B cell (primary cell): ENCODE results near the gene EID1. TPM values are rescaled to one million over a fixed set of nuclear protein-coding genes. Genes with fewer than 3 reads are reported as not detected.

ENCODE experiments used
- ATAC-seq: fragments of 200-7000 bp; cut with Tn5 transposase; one replicate; pipeline ENCODE4 v1.10.0; 2021; ENCODE audit warnings: low read depth, mild to moderate bottlenecking, moderate number of reproducible peaks, moderate library complexity
- CTCF ChIA-PET: fragments of 350-600 bp; sonication (Branson Sonifier 250); formaldehyde crosslinking; loops from one replicate; lab custom pipeline; 2021; ENCODE audit warnings: antibody characterized with exemption, inconsistent platforms; lab: Charles Lee
- POLR2A ChIA-PET: fragments of 350-600 bp; sonication (Branson Sonifier 250); formaldehyde crosslinking; loops from one replicate; lab custom pipeline; 2021; ENCODE audit warnings: antibody characterized with exemption; lab: Charles Lee
- DNase-seq: peaks from one replicate; pipeline ENCODE4 v3.0.0; 2013
- H2AFZ ChIP-seq: 2 replicates; pipeline ENCODE4 v1.6.1; 2012; ENCODE audit warnings: mild to moderate bottlenecking, low read depth, low read length; ENCODE audit not compliant: insufficient read depth, poor library complexity, severe bottlenecking
- H3K27ac ChIP-seq, 2 donors: 1 replicate in 1 of 2; 2 replicates in 1 of 2; pipeline ENCODE4 v1.5.1; 2012 to 2013; ENCODE audit warnings: low read length in 2 of 2, mild to moderate bottlenecking in 2 of 2, moderate library complexity in 1 of 2
- H3K27me3 ChIP-seq, 4 experiments: fragments of 200-600 bp in 1 of 4; sonication (generic) in 1 of 4; replicated peaks in 1 of 4; 1 replicate in 2 of 4; 2 replicates in 2 of 4; pipeline versions ENCODE4 v1.6.1 to v1.7.0; 2013 to 2016; ENCODE audit warnings: low read length in 3 of 4, mild to moderate bottlenecking in 2 of 4, mixed read lengths in 1 of 4, moderate library complexity in 1 of 4; ENCODE audit not compliant: insufficient read depth in 4 of 4, control insufficient read depth in 3 of 4; ENCODE audit errors: control extremely low read depth in 1 of 4
- H3K36me3 ChIP-seq, 2 experiments: replicated peaks in 1 of 2; 1 replicate in 1 of 2; 2 replicates in 1 of 2; pipeline versions ENCODE4 v1.6.1 to v1.7.1; 2013; ENCODE audit warnings: low read length in 1 of 2; ENCODE audit not compliant: insufficient read depth in 2 of 2, control insufficient read depth in 1 of 2; ENCODE audit errors: control extremely low read depth in 1 of 2, extremely low read depth in 1 of 2
- H3K4me1 ChIP-seq, 2 donors: fragments of 200-600 bp in 1 of 2; sonication (generic) in 1 of 2; 1 replicate in 1 of 2; 2 replicates in 1 of 2; pipeline versions ENCODE4 v1.5.1 to v1.6.1; 2013 to 2017; ENCODE audit warnings: low read length in 2 of 2; ENCODE audit not compliant: control insufficient read depth in 2 of 2, insufficient read depth in 2 of 2
- H3K4me2 ChIP-seq: replicated peaks from 2 replicates; pipeline ENCODE3; 2012; ENCODE audit warnings: mild to moderate bottlenecking, low read depth, low read length; ENCODE audit not compliant: poor library complexity, severe bottlenecking
- H3K4me3 ChIP-seq, 5 experiments: fragments of 200-600 bp in 1 of 5; sonication (generic) in 1 of 5; 1 replicate in 3 of 5; 2 replicates in 2 of 5; pipeline versions ENCODE4 v1.5.1 to v1.7.0; 2011 to 2016; ENCODE audit warnings: low read length in 4 of 5, mild to moderate bottlenecking in 4 of 5, low read depth in 2 of 5, control low read depth in 1 of 5, moderate library complexity in 1 of 5; ENCODE audit not compliant: insufficient read depth in 1 of 5; ENCODE audit errors: control extremely low read depth in 1 of 5, extremely low read depth in 1 of 5
- H3K79me2 ChIP-seq: fragments of 200-600 bp; sonication (generic); one replicate; pipeline ENCODE4 v1.6.0; 2016; ENCODE audit warnings: low read length; ENCODE audit not compliant: control insufficient read depth, insufficient read depth
- H3K9ac ChIP-seq: fragments of 200-600 bp; sonication (generic); 2 replicates; pipeline ENCODE4 v1.6.1; 2017; ENCODE audit warnings: mild to moderate bottlenecking, low read length, moderate library complexity
- H3K9me3 ChIP-seq, 3 donors: one replicate each; pipeline versions ENCODE4 v1.6.1 to v1.7.1; 2013; ENCODE audit warnings: low read length in 2 of 3; ENCODE audit not compliant: control insufficient read depth in 2 of 3, insufficient read depth in 1 of 3; ENCODE audit errors: control extremely low read depth in 1 of 3
- H4K20me1 ChIP-seq: 2 replicates; pipeline ENCODE4 v1.6.0; 2012; ENCODE audit warnings: mild to moderate bottlenecking, low read length; ENCODE audit not compliant: insufficient read depth, control insufficient read depth, poor library complexity, severe bottlenecking
- H3K27ac Mint-ChIP-seq: one replicate; pipeline ENCODE4 v1.8.0; 2021; ENCODE audit warnings: mixed read lengths
- H3K27me3 Mint-ChIP-seq: one replicate; pipeline ENCODE4 v1.8.0; 2021; ENCODE audit warnings: mixed read lengths
- H3K4me1 Mint-ChIP-seq: one replicate; pipeline ENCODE4 v1.8.0; 2021; ENCODE audit warnings: mixed read lengths
- H3K4me3 Mint-ChIP-seq: one replicate; pipeline ENCODE4 v1.8.0; 2021; ENCODE audit warnings: mixed read lengths
- H3K9me3 Mint-ChIP-seq: one replicate; pipeline ENCODE4 v1.8.0; 2022; ENCODE audit warnings: mixed read lengths; ENCODE audit not compliant: insufficient read depth
- EZH2 ChIP-seq: IDR thresholded peaks from 2 replicates; pipeline ENCODE4 v1.6.1; 2012; ENCODE audit warnings: borderline replicate concordance, low read depth, mild to moderate bottlenecking, moderate library complexity, low read length; ENCODE audit not compliant: insufficient read depth, poor library complexity, severe bottlenecking
- WGBS: methylation state at CpG from one replicate; pipeline ENCODE4 v1.1.5; 2013; ENCODE audit warnings: missing lambda C conversion rate; ENCODE audit not compliant: insufficient coverage; 5-methylcytosine and 5-hydroxymethylcytosine counted together
- intact Hi-C: fragments of 100-400 bp; cut with micrococcal nuclease; formaldehyde crosslinking; loops from one replicate; pipeline ENCODE4 v1.10.0; 2022
- polyA plus RNA-seq: library from polyadenylated mRNA; depleted of rRNA; stranded (reverse); fragments of >200 nt; gene quantifications from 2 replicates; pipeline ENCODE4 v1.2.3, GENCODE V29; 2012
- total RNA-seq, 2 donors: library from RNA; stranded (reverse); fragments of 120-200 nt in 1 of 2; gene quantifications; 1 replicate in 1 of 2; 2 replicates in 1 of 2; pipeline versions ENCODE4 v1.2.3 to v1.2.4, GENCODE V29; 2013 to 2022
- TF ChIP-seq, protein P1 (sequence below): fragments of 200-600 bp; IDR thresholded peaks from one replicate; pipeline ENCODE4 v1.8.0; 2022; ENCODE audit warnings: antibody characterized with exemption, mild to moderate bottlenecking

The EID1 gene
- total and polyA plus RNA-seq, 2 donors (not counting 1 experiment from before 2014, with no cell fraction given), result 30.2 to 56.5 TPM

DNA sequence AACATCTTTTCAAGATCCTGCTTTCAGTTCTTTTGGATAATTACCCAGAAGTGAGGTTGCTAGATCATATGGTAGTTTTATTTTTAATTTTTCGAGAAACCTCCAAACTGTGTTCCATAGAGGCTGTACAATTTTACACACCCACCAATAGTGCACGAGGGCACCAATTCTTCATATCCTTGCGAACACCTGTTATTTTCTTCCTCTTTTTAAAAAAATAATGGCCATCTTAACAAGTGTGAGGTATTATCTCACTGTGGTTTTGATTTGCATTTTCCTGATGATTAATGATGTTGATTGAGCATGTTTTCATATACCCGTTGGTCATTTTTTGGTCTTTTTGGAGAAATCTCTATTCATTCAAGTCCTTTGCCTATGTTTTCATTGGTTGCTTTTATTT lies 49.5 kb upstream of the EID1 start:
- no peak overlapping the region for H3K4me3 Mint-ChIP-seq
- no peaks in the 10 kb centered on the region for H3K79me2 ChIP-seq

DNA sequence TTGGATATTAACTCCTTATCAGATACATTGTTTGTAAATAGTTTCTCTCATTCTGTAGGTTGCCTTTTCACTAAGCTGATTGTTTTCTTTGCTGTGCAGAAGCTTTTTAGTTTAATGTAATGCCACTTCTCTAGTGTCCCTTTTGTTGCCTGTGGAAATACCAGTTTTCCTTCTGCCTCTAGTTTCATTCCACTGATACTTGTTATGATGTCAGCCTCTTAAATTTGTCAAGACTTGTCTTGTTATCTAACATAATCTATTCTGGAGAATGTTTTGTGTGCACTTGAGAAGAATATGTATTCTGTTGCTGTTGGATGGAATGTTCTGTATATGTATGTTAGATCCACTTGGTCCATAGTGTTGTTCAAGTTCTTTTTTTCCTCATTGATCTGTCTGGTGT lies 49.0 kb upstream of the EID1 start:
- H3K4me1 Mint-ChIP-seq, result no peaks in the 10 kb centered on the region
- no peak for TF ChIP-seq EZH2
- TF ChIP-seq, protein P1, sequence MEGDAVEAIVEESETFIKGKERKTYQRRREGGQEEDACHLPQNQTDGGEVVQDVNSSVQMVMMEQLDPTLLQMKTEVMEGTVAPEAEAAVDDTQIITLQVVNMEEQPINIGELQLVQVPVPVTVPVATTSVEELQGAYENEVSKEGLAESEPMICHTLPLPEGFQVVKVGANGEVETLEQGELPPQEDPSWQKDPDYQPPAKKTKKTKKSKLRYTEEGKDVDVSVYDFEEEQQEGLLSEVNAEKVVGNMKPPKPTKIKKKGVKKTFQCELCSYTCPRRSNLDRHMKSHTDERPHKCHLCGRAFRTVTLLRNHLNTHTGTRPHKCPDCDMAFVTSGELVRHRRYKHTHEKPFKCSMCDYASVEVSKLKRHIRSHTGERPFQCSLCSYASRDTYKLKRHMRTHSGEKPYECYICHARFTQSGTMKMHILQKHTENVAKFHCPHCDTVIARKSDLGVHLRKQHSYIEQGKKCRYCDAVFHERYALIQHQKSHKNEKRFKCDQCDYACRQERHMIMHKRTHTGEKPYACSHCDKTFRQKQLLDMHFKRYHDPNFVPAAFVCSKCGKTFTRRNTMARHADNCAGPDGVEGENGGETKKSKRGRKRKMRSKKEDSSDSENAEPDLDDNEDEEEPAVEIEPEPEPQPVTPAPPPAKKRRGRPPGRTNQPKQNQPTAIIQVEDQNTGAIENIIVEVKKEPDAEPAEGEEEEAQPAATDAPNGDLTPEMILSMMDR, result no peak
- Histone ChIP-seq H2AFZ (no peak overlapping the region), H3K27me3 (no peaks in the 10 kb centered on the region), H4K20me1 (no peaks in the 10 kb centered on the region), H3K4me3 (no peak overlapping the region), H3K9me3 (peaks cover 0 to 13% (median 9%) of the 10 kb centered on the region in 3 donors), H3K4me1 (no peaks in the 10 kb centered on the region), H3K9ac (no peak overlapping the region), H3K4me2 (no peak overlapping the region), H3K27ac (no peak overlapping the region), H3K36me3 (no peaks in the 10 kb centered on the region), H3K79me2 (no peaks in the 10 kb centered on the region)
- peaks cover 16% of the 10 kb centered on the region for H3K27me3 Mint-ChIP-seq
- ChIA-PET POLR2A (no interaction called here), CTCF (no interaction called here)
- ATAC-seq, result no peak
- no peak for DNase-seq
- no peak overlapping the region for H3K27ac Mint-ChIP-seq
- peaks cover 6% of the 10 kb centered on the region for H3K9me3 Mint-ChIP-seq
- H3K4me3 Mint-ChIP-seq, result no peak overlapping the region
- intact Hi-C loops, result no loop called here

More for the DNA sequence above, 49.5 kb upstream of the EID1 start:
- Histone ChIP-seq H3K9me3 (peaks cover 0 to 11% (median 8%) of the 10 kb centered on the region in 3 donors), H3K4me1 (no peaks in the 10 kb centered on the region), H3K27me3 (peaks cover 0 to under 1% (median 0%) of the 10 kb centered on the region in 4 experiments), H3K9ac (no peak overlapping the region), H3K4me3 (no peak overlapping the region), H3K36me3 (no peaks in the 10 kb centered on the region), H3K27ac (no peak overlapping the region), H4K20me1 (no peaks in the 10 kb centered on the region), H2AFZ (no peak overlapping the region), H3K4me2 (no peak overlapping the region)
- ATAC-seq (no peak), DNase-seq (no peak)
- no CpG with 5 or more reads among the region's 4 CpGs for WGBS
- Mint-ChIP-seq H3K27ac (no peak overlapping the region), H3K9me3 (peaks cover 4% of the 10 kb centered on the region), H3K27me3 (peaks cover 16% of the 10 kb centered on the region), H3K4me1 (no peaks in the 10 kb centered on the region)
- intact Hi-C loops, result no loop called here
- no peak for TF ChIP-seq EZH2
- TF ChIP-seq, protein P1, result no peak
- POLR2A ChIA-PET, result no interaction called here
- CTCF ChIA-PET, result no interaction called here
